Measurements from ENCODE around the gene PRMT2.
A peak's percentile ranks its signal among the peaks of the same experiment; 100 is the strongest.
"Not testable (repeated sequence)": the region's sequence is repeated elsewhere in the genome, so short reads cannot be mapped to it uniquely, and the experiment has no call there.

Gene PRMT2

DNA sequence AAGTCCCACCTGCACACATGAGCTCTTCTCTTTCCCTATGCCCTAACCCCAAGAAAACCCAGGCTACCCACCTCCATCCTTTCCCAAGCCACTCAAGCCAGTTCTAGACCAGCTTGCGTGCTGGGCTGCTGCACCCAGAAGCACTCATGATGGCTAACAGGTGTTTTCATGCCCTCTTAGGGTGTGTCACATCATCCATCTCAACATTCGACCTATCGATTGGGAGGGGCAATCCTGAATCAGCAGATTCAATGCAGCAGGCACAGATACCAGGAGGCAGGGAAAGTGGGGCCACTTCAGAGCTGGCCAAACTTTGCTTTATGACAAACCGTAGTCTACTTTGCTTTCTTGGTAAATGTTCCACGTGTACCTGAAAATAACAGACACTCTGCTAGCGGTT is 6.6 kb upstream of the PRMT2 start:
- H3K36me3 ChIP-seq: no peaks in the 10 kb centered on the region
- H3K4me1 ChIP-seq (ENCODE audit: control insufficient read depth in 1 of 2, insufficient read depth in 1 of 2, low read depth in 1 of 2, low read length in 1 of 2): peaks cover 49 to 54% of the 10 kb centered on the region in 2 experiments
- no peaks in the 10 kb centered on the region for H3K9me3 ChIP-seq
- peak overlapping the region; percentile 85 for H3K27ac ChIP-seq
- H3K27me3 ChIP-seq: no peaks in the 10 kb centered on the region
- TF ChIP-seq, protein P1, sequence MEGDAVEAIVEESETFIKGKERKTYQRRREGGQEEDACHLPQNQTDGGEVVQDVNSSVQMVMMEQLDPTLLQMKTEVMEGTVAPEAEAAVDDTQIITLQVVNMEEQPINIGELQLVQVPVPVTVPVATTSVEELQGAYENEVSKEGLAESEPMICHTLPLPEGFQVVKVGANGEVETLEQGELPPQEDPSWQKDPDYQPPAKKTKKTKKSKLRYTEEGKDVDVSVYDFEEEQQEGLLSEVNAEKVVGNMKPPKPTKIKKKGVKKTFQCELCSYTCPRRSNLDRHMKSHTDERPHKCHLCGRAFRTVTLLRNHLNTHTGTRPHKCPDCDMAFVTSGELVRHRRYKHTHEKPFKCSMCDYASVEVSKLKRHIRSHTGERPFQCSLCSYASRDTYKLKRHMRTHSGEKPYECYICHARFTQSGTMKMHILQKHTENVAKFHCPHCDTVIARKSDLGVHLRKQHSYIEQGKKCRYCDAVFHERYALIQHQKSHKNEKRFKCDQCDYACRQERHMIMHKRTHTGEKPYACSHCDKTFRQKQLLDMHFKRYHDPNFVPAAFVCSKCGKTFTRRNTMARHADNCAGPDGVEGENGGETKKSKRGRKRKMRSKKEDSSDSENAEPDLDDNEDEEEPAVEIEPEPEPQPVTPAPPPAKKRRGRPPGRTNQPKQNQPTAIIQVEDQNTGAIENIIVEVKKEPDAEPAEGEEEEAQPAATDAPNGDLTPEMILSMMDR (IDR thresholded peaks at IDR 0.05): no peak
- H3K4me3 ChIP-seq (ENCODE audit: low read depth in 1 of 2, low read length in 1 of 2): no peak overlapping the region

DNA sequence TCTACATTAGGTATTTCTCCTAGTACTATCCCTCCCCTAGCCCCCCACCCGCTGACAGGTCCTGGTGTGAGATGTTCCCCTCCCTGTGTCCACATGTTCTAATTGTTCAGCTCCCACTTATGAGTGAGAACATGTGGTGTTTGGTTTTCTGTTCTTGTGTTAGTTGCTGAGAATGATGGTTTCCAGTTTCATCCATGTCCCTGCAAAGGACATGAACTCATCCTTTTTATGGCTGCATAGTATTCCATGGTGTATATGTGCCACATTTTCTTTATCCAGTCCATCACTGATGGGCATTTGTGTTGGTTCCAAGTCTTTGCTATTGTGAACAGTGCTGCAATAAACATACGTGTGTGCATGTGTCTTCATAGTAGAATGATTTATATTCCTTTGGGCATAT is 4.6 kb upstream of the PRMT2 start:
- H3K27ac ChIP-seq; H3K36me3 ChIP-seq; H3K9me3 ChIP-seq; H3K27me3 ChIP-seq; H3K4me3 ChIP-seq (ENCODE audit: low read depth in 1 of 2, low read length in 1 of 2): not testable (repeated sequence)
- H3K4me1 ChIP-seq (ENCODE audit: control insufficient read depth in 1 of 2, insufficient read depth in 1 of 2, low read depth in 1 of 2, low read length in 1 of 2): peaks cover 40 to 47% of the 10 kb centered on the region in 2 experiments

DNA sequence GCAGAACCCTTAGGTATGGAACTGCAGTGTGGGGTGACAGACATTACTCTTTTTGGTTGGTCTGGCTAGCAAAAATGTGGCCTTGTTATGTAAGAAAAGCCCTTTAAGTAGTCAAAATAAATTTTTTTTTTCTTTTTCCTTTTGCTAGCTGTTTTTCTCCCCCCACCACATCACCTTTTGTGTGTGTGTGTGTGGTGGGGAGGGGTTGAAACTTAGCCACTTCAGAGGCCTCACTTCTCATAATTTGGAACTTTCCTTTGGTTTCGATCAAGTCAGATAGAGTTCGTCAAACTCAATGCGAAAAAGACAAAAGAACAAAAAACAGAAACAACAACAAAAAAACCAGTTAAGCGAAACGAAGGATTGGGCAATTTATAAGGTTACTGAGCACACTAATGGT is 1.9 kb upstream of the PRMT2 start:
- TF ChIP-seq, protein P1 (IDR thresholded peaks at IDR 0.05): no peak

DNA sequence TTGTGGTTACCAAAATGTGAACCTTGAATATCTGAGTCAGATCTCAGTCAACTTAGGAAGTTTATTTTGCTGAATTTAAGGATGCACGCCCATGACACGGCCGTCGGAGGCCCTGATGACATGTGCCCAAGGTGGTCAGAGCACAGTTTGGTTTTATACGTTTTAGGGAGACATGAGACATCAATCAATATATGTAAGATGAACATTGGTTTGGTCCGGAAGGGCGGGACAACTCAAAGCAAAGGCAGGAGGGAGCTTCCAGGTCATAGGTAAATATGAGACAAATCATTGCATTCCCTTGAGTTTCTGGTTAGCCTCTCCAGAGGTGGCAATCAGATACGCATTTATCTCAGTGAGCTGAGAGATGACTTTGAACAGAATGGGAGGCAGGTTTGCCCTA is 1.0 kb upstream of the PRMT2 start:
- H3K27me3 ChIP-seq: no peaks in the 10 kb centered on the region
- peak overlapping the region; percentile 98 for H3K27ac ChIP-seq
- TF ChIP-seq, protein P1 (IDR thresholded peaks at IDR 0.05): no peak
- H3K36me3 ChIP-seq: peaks cover 8% of the 10 kb centered on the region
- no peaks in the 10 kb centered on the region for H3K9me3 ChIP-seq
- H3K4me1 ChIP-seq (ENCODE audit: control insufficient read depth in 1 of 2, insufficient read depth in 1 of 2, low read depth in 1 of 2, low read length in 1 of 2): peaks cover 42 to 47% of the 10 kb centered on the region in 2 experiments
- peak overlapping the region; percentile 86 to 100 for H3K4me3 ChIP-seq (ENCODE audit: low read depth in 1 of 2, low read length in 1 of 2)

More for the DNA sequence above, 1.9 kb upstream of the PRMT2 start:
- Histone ChIP-seq H3K4me3 (ENCODE audit: low read depth in 1 of 2, low read length in 1 of 2) (no peak overlapping the region), H3K9me3 (no peaks in the 10 kb centered on the region), H3K4me1 (ENCODE audit: control insufficient read depth in 1 of 2, insufficient read depth in 1 of 2, low read depth in 1 of 2, low read length in 1 of 2) (peaks cover 38 to 45% of the 10 kb centered on the region in 2 experiments), H3K36me3 (peaks cover 8% of the 10 kb centered on the region), H3K27ac (no peak overlapping the region), H3K27me3 (no peaks in the 10 kb centered on the region)

DNA sequence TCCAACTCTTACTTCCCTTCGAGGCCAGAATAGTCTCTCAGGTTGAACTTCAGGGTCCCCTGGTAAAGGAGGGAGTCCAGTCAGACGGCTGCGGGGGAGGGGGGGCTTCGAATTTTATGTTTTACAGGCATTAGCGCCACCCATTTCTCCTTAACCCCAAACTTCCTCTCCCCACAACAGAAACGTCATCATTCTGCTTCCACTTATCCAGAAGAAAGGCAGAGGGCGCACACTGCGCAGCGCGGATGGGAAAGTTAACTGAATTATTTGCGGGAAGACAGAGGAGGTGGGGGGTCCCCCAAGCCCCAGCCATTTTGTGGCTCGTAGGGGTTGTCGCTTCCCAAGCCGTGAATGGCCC is 529 bp upstream of the PRMT2 start:
- Histone ChIP-seq H3K9me3 (no peaks in the 10 kb centered on the region), H3K27me3 (no peaks in the 10 kb centered on the region), H3K4me3 (ENCODE audit: low read depth in 1 of 2, low read length in 1 of 2) (peak overlapping the region; percentile 86 to 100), H3K4me1 (ENCODE audit: control insufficient read depth in 1 of 2, insufficient read depth in 1 of 2, low read depth in 1 of 2, low read length in 1 of 2) (peaks cover 48 to 52% of the 10 kb centered on the region in 2 experiments), H3K36me3 (peaks cover 8% of the 10 kb centered on the region), H3K27ac (peak overlapping the region; percentile 98)
- TF ChIP-seq, protein P1 (IDR thresholded peaks at IDR 0.05): peak; percentile 28

DNA sequence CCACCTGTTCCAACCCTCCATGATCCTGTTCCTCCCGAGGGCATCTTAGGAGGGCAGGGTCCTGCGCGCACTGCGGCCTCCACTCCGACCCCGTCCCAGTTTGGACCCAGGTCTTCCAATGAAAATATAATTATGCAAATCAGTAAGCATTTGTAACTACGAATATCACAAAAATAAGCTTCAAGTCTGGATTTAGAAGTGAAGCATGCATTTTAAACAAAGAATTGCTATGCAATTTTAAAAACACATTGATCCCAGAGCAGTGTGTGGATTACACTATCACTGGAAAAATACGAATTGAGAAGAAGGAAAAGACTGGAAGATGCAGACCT is 673 bp downstream of the PRMT2 start:
- peak overlapping the region; percentile 98 for H3K27ac ChIP-seq
- H3K36me3 ChIP-seq: peaks cover 13% of the 10 kb centered on the region
- H3K27me3 ChIP-seq: no peaks in the 10 kb centered on the region
- H3K4me3 ChIP-seq (ENCODE audit: low read depth in 1 of 2, low read length in 1 of 2): peak overlapping the region; percentile 86 to 100
- TF ChIP-seq, protein P1 (IDR thresholded peaks at IDR 0.05): no peak
- peaks cover 48 to 53% of the 10 kb centered on the region in 2 experiments for H3K4me1 ChIP-seq (ENCODE audit: control insufficient read depth in 1 of 2, insufficient read depth in 1 of 2, low read depth in 1 of 2, low read length in 1 of 2)
- H3K9me3 ChIP-seq: no peaks in the 10 kb centered on the region
